Measurements from ENCODE around the gene PRKCE.
"Not testable (repeated sequence)": the region's sequence is repeated elsewhere in the genome, so short reads cannot be mapped to it uniquely, and the experiment has no call there.

PRKCE gene

DNA sequence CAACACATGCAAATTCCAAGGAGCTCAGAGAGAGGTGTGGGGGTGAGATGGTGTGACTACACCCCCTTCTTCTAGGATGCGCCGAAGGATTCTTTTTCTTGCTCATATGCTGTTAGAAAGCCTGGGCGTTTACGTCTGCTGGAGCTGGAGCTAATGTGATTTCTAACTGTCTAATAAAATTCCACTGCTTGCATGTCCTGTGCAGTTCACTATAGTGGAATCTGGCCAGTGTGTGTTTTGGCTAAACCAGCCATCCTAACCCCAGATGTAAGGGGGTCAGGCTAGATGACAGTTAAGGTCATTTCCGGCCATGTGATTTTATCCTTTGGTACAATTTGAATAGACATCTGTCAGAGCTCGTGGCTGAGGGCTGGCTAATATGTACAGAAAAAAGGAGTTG is 194.1 kb downstream of the PRKCE start:
- no peak for DNase-seq

DNA sequence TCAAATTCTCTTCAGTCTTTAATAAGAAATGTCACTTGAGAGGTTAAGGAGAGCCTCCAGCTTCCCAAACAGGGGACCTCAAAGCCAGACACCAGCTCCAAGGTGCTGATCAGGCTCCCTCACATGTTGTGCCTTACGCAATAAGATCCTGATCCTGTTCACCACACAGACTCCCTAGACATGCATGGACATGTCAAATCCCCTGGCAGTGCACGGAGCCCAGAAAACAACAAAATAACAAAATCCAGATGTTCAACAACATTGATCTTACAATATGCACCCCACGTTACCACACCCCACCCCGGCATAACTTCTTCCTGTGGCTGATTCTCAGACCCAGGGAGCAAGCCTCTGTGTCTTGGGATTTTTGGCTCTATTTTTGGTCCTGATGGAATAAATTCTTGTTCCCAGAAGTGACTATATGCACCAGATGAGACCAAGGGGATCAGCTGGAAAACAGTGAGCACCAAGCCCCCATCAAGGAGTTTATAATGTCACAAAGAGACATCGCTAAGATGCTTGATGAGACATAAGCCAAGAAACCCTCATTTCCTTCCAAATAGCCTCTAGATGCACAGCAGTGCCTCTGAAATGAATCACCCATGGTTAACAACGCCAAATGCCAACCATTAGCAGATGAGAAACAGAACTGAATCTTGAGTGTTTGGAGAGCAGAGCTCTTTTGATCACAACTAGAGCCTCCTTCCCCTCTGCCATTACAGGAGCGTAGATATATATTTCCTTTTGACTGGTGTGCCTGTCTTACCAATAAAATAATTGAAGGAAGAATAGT is 198.2 kb downstream of the PRKCE start:
- DNase-seq: no peak

DNA sequence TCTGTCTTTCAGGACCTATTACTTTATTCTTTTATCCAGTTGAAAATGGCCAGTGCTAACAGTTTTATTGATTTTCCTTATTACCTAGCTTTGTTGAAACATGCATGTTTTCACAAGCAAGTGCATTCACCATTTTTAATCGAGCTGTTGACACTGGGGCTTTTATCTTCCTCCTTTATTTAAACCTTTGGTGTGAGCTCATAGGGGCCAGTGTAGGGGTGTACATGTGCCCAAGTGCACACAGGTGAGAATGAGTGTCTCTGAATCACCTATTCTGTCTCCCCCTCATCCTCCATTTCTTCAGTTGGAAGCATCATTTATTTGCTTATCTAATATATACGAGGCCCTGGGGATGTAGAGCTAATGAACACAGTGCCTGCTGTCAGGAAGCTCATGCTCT is 199.1 kb downstream of the PRKCE start:
- DNase-seq: no peak

DNA sequence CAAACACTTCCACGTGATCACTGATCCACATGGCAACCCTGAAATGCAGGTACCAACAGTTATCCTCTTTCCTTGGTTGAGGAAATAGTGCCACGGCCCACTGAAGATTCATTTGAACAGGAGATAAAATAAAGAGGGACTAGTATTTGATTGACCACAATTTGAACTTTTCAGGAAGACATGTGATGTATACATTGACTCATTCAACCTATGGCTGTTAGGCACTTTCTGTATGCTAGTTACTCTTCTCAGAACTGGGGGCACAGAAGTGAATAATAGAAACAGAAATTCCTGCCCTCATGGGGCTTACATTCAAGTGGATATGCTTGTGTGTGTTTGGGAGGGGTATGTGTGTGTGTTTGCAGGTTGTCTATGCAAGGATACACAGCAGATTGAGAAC is 199.6 kb downstream of the PRKCE start:
- DNase-seq: no peak

DNA sequence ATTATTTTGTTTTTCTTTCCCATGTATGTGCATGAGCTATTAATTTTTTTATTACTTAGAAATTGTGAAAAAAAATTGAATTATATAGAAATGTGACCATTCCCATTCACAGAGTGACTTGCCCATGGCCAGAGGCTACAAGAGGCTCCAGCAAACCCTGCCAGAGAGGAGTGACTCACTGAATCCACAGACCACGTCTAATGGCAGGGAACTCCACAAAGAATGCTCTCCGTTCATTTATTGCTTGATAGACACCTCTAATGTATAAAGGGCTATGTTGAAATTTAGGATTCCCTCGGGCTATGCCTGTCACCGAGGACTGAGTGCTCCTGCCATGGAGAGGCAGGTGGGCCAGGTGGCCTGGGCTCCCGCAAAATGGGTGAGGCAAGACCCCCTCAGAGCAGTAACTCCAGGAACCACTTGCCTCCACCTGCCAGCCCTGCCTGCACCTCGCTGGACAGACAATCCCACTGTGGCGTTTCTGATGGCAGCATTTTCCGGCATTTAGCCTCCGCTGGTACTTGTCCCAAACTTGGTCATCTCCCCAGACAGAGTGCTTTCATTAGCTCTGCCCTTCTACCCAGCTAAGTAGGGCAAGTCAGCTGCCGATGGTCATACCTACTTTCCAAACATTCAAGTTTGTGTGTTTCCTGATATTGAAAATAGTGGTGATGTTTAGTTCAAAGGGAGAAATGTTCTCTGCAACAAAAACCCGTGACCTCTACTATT is 200.3 kb downstream of the PRKCE start:
- no peak for DNase-seq

DNA sequence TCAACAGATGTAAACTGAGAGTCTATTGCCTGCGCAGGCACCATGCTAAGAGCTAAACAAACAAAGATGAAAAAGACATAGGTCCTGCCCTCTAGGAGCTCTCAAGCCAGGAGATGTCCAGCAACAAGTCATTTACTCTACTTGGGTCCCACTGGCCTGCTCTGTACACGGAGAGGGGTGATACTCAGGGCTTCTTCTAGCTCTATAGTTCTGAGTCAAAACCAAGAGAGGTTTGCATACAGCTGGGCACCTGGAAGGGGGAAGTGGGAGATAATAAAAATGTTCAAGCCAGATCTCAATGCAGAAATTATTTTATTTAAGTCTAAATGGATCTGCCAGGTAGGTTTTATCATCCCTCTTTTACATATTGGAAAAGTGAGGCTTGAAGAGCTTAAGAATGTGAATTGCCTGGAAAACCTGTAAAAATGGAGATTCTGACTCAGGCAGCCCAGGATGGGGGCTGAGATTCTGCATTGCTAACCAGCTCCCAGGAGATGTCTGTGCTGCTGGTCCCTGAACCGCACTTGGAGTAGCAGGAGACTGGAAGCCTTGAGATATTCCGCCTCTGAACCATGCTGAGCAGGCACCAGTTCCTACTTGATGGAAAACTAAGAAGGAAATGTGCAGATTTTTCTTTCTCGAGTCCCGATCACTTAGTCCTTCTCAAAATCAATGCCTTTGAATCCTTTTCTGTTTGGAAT is 201.1 kb downstream of the PRKCE start:
- DNase-seq: no peak

DNA sequence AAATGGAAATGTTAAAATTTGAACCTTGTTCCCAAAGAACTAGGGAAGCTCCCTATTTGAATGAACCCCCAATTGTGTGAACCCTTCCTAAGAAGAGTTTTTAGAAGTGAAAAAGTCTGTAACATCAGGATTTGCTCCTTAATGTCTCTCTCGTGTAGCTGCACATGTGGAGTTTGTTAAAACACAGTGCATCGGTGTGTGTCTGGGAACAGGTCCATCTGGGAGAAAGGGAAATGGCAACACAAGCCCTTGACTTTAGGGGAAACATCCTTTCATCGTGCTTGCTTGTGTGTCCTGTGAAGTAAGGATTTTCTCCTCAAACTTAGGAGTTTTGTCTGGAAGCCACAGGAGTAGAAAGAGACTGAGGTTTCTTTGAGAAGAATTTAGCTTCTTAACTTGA is 203.9 kb downstream of the PRKCE start:
- DNase-seq: no peak

DNA sequence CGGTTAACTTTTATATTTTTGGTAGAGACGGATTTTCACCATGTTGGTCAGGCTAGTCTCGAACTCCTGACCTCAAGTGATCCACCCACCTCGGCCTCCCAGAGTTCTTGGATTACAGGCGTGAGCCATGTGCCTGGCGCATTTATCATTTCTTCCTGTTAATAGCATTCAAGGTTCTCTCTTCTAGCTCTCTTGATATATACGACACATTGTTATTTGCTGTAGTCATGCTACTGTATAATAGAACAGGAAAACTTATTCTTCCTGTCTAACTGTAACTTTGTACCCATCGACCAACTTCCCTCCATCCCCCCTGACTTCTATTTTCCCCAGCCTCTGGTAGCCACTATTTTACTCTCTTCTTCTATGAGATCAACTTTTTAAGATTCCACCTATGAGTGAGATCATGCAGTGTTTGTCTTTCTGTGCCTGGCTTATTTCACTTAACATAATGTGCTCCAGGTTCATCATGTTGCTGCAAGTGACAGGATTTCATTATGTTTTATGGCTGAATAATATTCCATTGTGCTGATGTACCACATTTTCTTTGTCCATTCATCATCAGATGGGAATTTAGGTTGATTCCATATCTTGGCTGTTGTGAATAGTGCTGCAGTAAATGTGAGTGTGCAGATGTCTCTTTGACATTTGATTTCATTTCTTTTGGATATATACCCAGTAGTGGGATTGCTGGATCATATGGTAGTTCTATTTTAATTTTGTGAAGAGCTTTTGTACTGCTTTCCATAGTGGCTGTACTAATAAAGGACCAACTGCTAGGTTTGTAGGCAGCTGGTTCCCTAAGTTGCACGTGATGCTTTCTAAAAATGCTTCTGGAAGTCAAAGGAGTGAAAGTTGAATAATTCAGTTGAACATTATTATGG is 205.2 kb downstream of the PRKCE start:
- DNase-seq: no peak

DNA sequence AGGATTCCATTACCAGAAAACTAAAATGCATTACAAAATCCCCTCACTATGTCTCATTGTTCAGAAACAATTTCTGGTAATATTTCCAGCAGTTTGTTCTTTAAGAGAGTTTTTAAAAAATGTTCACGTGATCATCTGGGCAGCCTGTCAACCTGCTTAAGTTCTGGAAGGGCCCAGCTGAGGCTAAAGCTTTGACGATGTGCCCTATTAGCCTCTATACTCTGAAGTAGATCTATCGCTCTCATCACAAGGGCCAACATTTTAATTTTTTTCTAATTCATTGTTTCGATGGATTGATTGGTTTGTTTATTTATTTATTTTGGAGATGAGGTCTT is 205.8 kb downstream of the PRKCE start:
- no peak for DNase-seq

DNA sequence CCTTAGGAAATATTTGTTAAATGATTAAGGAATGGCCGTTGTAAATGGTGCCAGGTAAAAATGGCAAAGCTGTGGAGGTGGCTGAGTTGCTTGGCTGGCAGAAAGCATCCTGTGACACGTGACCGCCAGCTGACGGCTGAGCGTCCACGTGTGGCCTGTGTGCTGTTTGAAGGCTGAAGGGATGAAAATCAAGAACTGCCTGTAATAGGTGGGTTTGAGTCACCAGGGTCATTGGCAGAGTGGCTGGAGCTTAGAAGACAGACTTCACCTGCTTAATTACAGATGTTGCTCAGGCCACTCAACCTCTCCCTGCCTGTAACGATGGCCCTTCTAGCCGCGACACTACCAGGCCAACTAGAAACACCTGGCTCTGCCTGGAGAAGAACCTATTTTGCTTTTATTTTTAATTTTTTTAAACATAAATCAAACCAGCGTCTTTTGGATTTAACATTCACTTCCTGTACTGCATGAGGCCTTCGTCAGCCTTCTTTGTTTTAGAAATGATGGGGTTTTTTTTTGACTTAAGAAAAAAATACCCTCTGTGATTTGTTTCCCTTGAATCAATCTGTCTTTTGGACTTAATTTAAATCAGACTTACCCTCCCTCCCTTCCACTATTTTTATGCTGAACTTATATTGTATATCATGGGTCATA is 206.5 kb downstream of the PRKCE start:
- no peak for DNase-seq

DNA sequence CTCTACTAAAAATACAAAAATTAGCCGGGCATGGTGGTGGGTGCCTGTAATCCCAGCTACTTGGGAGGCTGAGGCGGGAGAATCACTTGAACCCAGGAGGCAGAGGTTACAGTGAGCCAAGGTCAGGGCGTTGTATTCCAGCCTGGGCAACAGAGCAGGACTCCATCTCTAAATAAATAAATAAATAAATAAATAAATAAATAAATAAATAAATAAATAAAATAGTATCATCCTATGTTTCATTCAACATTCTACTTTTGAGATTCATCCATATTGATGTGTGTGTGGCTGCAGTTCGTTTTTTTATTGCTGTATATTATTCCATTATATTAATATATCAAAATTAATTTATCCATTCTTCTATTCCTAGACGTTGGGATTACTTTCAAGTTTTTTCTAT is 207.4 kb downstream of the PRKCE start:
- not testable (repeated sequence) for DNase-seq

DNA sequence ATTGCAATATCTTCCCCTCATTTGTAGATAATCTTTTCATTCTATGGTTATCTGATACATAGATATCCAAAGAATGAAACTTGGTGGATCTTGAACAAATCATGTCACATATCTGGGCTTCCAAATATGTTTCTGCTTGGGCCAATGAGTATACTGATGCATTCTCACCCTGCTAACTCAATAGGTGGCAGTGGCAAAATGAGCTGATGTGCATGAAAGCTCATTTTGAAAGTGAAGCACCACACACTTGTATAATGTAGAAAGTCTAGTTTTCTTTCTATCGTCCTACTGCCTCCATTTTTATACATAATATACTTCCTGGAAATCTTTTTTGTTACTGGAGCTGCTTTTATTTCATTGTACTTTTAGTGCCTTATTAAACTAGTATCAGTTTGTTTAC is 208.2 kb downstream of the PRKCE start:
- DNase-seq: no peak

DNA sequence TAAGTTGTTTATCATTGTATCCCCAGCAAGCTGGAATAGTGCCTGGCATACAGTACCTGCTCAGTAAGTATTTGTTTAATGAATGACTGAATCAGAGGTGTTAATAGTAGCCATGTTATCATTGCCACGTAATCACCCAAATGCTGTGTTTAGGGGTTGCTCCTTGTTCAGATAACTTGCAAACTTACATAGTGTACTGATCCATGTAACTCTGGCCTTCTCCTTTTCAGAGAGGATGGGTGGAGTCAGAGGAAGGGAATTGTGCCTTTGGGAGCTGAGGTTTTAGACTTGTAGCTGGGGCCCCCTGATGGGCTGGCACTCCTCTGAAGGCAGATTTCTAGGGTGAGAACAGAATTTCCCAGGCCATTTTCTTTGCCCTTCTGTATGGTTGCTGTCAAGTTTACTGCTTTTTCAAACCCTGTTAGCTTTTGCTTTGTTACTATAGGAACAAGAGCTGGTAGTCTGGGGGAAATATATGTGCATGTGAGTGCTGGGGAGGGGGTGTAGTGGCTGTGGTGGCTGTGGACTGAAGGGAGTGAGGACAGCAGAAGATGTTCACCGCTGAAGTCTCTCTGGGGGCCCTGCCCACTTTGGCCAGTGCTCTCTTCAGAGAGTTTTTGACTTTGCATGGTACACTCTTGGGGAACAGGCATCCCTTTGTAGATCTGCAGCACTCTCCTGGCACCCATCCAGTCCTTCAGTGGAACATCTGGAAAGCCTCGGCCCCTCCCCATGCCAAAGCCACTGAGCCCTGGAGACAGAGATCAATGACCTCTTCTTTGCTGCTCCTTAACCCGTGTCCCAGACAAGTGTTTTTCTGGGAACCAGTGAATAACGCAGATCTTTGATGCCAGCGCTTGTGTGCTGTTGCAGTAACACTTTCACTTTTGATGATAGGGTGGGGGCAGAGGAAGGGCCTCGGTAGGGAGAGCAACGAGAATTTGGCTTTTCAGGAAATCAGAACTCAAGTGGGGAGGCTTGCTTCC is 209.0 kb downstream of the PRKCE start:
- DNase-seq: peak; percentile 7 to 17

DNA sequence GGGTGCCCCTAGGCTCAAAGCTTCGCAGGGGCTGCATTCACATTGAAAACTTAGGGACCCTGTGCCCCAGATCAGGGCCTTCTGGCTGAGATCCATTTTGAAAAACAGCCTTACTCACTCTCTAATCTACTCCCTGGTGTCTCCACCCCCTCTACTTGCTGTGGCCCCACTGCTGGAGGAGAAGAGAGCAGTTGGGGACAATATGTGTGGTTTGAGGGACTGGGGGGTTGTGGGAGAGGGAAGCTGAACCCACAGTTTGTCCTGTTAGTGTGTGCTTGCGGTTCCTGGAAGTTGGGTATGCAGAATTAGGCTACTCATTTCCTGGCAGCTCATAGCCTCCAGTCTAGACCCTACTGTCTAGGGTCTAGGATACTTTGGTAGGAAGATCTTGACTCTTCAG is 211.4 kb downstream of the PRKCE start:
- DNase-seq: no peak

DNA sequence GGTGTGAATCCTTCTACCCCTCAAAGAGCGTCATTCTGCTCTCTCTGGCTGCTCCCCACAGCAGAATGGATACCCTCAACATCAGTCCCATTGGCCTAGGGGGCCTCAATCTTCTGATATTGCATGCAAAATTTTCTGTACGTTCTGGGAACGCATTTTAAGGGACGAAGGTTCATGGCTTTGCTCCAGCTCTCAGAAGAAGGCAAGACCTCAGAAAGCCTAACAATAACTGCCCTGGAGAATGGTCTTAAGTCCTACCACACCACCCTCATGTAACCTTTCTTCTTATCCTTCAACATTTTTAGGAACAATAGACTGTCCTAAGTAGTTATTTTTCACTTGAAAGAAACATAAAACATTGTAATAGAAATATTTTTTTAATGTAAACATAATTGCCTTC is 212.6 kb downstream of the PRKCE start:
- no peak for DNase-seq

DNA sequence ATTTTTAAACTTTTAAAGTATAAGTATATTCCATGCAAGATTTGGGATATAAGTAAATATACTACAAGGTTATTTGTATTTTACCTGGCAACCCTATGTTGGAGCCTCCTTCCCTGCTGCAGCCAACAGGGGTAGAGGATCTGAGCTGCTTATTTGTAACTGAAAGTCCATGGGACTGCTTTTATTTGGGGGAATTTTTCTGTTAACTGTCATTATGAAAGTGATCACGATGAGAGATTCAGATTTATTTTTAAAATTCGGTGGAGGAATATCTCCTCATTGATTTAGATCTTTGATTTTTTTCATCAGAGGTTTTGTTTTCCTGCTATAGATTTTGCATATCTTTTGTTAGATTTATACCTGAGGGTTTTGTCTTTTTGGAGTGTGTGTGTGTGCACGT is 215.9 kb downstream of the PRKCE start:
- no peak for DNase-seq

DNA sequence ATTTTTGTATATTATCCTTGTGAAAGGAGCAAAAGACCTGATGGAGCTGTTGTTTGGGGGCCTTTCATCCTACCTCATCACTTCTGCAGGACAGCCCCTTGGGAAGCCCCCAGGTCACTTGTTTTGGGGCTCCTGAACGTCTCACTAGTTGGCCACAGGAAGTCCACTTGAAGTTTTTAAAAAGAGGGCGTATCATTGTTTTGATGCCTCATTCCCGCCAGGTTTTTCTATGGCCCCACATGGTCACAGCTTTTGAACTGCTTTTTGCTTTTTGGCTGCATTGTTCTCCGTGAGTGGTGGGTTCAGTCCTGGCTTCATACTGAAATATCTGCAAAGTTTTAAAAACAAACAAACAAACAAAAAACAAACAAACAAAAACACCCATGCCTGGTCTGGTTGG is 216.3 kb downstream of the PRKCE start:
- DNase-seq: no peak

DNA sequence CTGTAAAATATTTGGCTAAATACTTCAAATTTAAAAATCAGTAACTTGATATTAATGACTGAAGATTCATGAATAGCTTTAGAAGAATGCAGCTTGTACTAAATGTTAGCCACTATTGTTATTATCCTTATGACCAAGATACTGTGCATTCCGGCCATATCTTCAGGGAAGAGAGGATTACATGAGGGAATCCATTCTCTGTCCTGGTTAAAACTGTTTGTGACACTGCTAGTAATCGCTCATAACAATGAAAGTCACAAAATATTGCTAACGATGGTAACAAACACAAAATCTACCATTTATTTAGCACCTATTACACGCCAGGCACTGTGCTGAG is 217.7 kb downstream of the PRKCE start:
- no peak for DNase-seq

DNA sequence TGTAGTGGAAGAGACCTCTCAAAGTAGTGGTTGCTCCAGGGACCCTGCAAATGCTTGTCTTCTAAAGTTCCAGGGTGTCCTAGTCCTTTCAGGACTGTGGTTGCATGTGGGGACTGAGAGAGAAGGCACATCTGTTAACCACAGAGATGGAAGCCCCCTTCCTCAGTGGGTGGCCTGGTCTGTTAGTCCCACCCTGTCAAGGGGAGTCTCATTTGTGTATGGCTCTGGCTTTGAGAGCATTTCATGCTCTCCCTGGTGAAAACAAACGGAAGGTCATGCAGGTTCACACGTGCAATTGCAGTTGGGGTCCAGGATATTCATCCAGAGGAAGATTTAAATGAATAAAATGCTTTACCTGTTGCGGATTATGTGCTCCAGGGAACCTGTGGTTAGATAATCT is 219.6 kb downstream of the PRKCE start:
- no peak for DNase-seq

DNA sequence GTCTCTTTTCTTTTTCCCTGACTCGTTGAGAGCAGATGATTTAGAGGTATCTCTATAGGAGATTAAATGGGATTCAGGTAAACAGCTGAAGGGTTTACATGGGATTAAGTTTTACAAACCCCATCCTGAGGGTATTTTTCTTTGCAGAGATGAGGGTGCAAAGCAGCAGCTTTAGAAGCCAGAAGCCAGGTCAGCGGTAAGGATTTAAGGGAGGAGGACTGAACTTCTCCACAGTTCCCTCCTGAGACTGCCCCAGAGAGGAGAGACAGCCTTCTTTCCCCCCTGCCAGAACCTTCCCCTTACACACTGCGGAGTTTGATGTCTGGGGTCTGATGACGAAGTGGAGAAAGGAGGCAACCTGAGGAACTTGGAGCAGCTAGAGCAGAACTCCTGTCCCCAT is 220.1 kb downstream of the PRKCE start:
- DNase-seq: no peak

DNA sequence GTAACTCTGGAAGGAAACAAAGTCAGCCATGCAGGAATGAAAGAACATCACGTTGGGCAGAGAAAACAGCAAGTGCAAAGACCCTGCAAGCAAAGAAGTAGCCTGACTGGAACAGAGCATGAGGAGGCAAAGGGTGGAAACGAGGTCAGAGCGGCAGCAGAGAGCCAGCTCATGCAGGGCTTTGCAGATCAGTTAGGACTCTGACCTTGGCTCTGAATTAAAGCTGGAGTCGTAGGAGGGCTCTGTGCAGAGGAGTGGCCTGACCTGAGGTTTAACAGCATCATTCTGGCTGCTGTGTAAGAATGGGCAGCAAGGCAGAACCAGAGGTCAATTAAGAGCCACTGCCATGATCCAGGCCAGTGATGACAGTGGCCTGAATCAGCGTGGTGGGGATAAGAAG is 220.7 kb downstream of the PRKCE start:
- no peak for DNase-seq
